ENCODE measurements around the gene MAP2. TPM values are rescaled to one million over a fixed set of nuclear protein-coding genes. Genes with fewer than 3 reads are reported as not detected.

The MAP2 gene
- total and polyA plus RNA-seq, 7 donors: 0.72 to 6.5 (median 1.8) TPM

DNA sequence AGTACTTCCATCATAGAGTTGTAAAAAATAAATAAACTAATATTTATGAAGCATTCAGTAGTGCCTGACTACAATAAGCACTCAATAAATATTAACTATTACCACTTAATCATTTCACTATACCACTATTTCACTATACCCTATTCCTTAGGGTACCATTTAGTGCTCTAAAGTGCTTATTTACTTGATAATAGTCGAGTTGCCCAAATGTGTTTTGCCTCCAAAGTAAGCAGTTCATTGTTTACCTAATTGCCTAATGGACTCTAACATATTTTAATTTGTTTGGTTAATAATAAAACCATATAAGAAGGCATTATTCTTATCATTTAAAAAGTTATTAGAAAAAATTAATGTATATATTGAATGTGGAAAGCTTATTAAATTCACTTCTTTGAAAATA is 33.0 kb upstream of the MAP2 start:
- H3K4me1 ChIP-seq: no peaks in the 10 kb centered on the region
- H3K4me3 ChIP-seq: no peak overlapping the region
- ATAC-seq (no peak), DNase-seq (no peak)
- intact Hi-C loops (cut with DNase I): no loop called here
- TF ChIP-seq, protein P1, sequence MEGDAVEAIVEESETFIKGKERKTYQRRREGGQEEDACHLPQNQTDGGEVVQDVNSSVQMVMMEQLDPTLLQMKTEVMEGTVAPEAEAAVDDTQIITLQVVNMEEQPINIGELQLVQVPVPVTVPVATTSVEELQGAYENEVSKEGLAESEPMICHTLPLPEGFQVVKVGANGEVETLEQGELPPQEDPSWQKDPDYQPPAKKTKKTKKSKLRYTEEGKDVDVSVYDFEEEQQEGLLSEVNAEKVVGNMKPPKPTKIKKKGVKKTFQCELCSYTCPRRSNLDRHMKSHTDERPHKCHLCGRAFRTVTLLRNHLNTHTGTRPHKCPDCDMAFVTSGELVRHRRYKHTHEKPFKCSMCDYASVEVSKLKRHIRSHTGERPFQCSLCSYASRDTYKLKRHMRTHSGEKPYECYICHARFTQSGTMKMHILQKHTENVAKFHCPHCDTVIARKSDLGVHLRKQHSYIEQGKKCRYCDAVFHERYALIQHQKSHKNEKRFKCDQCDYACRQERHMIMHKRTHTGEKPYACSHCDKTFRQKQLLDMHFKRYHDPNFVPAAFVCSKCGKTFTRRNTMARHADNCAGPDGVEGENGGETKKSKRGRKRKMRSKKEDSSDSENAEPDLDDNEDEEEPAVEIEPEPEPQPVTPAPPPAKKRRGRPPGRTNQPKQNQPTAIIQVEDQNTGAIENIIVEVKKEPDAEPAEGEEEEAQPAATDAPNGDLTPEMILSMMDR (IDR thresholded peaks at IDR 0.05): no peak
- no peaks in the 10 kb centered on the region for H3K27me3 ChIP-seq (ENCODE audit: insufficient read depth in 3 of 3, low read length in 2 of 3)
- H3K9me3 ChIP-seq: no peaks in the 10 kb centered on the region
- WGBS, 3 donors: 61 to 75% (median 62%) methylated on average over 1 of the region's 1 CpG
- no peaks in the 10 kb centered on the region for H3K36me3 ChIP-seq (ENCODE audit: insufficient read depth in 1 of 2, low read depth in 1 of 2)
- no peak overlapping the region for H3K27ac ChIP-seq

DNA sequence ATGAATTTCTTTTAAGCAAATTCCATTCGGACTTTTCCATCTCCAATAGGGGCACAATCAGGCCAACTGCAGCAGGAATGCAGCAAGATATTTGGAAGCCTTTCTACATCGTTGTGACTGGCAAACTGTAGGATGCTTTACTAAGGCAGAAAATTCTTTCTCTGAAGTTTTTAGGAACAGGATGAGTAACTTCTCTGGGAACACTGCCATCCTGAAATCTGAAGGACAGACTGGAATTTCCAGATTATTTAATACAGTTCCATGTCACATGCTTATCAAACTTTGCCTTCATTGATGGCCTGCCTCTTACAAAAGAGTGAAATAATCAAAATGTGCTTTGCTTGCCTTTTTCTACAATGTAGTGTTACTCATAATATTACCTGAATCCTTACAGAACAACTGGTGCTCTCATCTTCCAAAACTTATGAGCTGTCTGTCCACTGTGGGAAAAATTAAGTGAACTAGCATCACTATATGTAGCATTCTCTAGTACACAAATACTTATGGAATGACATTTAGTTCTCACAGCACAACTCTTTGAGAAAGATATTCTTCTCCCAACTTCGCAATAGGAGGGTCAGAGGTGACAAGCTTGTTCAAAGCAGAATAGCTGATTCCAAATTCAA is 32.0 kb upstream of the MAP2 start:
- no peaks in the 10 kb centered on the region for H3K36me3 ChIP-seq (ENCODE audit: insufficient read depth in 1 of 2, low read depth in 1 of 2)
- no peaks in the 10 kb centered on the region for H3K4me1 ChIP-seq
- intact Hi-C loops (cut with DNase I): no loop called here
- DNase-seq (no peak), ATAC-seq (no peak)
- no peaks in the 10 kb centered on the region for H3K27me3 ChIP-seq (ENCODE audit: insufficient read depth in 3 of 3, low read length in 2 of 3)
- no peaks in the 10 kb centered on the region for H3K9me3 ChIP-seq
- no peak overlapping the region for H3K27ac ChIP-seq
- 28 to 44% (median 33%) methylated on average over 3 of the region's 3 CpGs for WGBS, 3 donors
- no peak overlapping the region for H3K4me3 ChIP-seq
- TF ChIP-seq, protein P1 (IDR thresholded peaks at IDR 0.05): no peak

DNA sequence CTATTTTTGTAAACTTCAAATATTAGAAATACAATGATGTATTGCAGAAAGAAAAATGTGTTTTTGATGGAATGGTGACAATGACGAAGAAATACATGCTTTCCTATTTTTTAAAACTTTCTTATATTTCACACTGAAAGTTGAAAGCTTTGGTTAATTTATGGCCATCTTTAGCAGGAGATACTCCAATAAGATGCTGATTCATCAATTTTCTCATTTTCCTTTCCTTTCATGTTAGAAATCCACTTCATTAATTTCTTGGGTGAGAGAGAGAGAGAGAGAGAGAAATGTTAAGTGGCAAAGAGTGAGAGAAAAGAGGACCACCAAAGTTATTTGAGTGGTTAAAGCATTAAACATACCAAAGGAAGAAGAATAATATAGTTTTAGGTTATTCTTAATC is 28.6 kb upstream of the MAP2 start:
- H3K36me3 ChIP-seq (ENCODE audit: insufficient read depth in 1 of 2, low read depth in 1 of 2): no peaks in the 10 kb centered on the region
- H3K4me3 ChIP-seq: no peak overlapping the region
- WGBS, 3 donors: 87 to 96% (median 94%) methylated on average over 1 of the region's 1 CpG
- H3K27me3 ChIP-seq (ENCODE audit: insufficient read depth in 3 of 3, low read length in 2 of 3): no peaks in the 10 kb centered on the region
- no peaks in the 10 kb centered on the region for H3K9me3 ChIP-seq
- no peaks in the 10 kb centered on the region for H3K4me1 ChIP-seq
- ATAC-seq (no peak), DNase-seq (no peak)
- TF ChIP-seq, protein P1 (IDR thresholded peaks at IDR 0.05): no peak
- intact Hi-C loops (cut with DNase I): no loop called here
- no peak overlapping the region for H3K27ac ChIP-seq

DNA sequence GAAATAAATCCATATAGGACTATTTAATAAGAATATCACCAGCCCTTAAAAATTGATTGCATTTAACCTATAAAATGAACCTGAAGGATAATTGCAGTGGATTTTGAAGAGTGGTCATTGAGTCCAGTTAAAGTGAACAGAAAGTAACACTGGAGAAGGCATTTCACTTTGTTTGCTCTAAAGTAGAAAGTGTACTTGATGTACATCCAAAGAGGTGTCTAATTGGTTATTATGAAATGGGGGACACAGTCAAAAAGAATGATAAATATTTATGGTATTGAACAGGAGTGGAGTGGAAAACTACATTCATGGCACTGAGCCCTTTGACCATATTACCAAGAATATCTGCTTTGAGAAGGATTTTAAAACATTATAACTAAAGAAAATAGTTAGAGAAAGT is 28.2 kb upstream of the MAP2 start:
- H3K4me3 ChIP-seq: no peak overlapping the region
- no peaks in the 10 kb centered on the region for H3K9me3 ChIP-seq
- intact Hi-C loops (cut with DNase I): no loop called here
- H3K4me1 ChIP-seq: no peaks in the 10 kb centered on the region
- ATAC-seq: no peak
- H3K36me3 ChIP-seq (ENCODE audit: insufficient read depth in 1 of 2, low read depth in 1 of 2): no peaks in the 10 kb centered on the region
- H3K27ac ChIP-seq: no peak overlapping the region
- TF ChIP-seq, protein P1 (IDR thresholded peaks at IDR 0.05): no peak
- no peak for DNase-seq
- H3K27me3 ChIP-seq (ENCODE audit: insufficient read depth in 3 of 3, low read length in 2 of 3): no peaks in the 10 kb centered on the region

DNA sequence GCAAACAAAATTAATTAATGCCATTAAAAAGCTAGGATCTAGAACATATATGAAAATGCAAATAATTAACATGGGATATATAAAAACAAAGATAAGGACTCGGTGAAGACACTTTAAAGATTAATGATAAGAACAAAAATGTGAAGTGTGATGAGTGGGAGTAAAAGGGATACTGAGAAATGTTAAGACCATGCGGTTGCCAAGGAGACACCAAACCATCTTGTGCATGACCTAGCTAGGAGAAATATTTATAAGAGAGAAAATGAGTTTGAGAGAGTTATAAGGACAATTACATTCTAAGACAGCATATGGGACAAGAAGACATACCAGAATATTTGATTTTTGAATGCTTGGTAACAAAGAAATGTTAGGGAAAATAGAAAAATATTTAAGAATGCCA is 25.4 kb upstream of the MAP2 start:
- Histone ChIP-seq H3K27me3 (ENCODE audit: insufficient read depth in 3 of 3, low read length in 2 of 3) (no peaks in the 10 kb centered on the region), H3K36me3 (ENCODE audit: insufficient read depth in 1 of 2, low read depth in 1 of 2) (no peaks in the 10 kb centered on the region), H3K27ac (no peak overlapping the region), H3K4me3 (no peak overlapping the region), H3K9me3 (no peaks in the 10 kb centered on the region), H3K4me1 (no peaks in the 10 kb centered on the region)
- intact Hi-C loops (cut with DNase I): no loop called here
- ATAC-seq (no peak), DNase-seq (no peak)
- WGBS, 3 donors: 60 to 90% (median 84%) methylated on average over 2 of the region's 2 CpGs
- TF ChIP-seq, protein P1 (IDR thresholded peaks at IDR 0.05): no peak

Data from psoas muscle (tissue), 8 donors.